Right ventricle myocardium inferior (tissue), 1 donor: Measurements from ENCODE around the gene CAMK2B. TPM values are rescaled to one million over a fixed set of nuclear protein-coding genes. Genes with fewer than 3 reads are reported as not detected.

ENCODE experiments used
- ATAC-seq: fragments of 200-7000 bp; cut with Tn5 transposase; one replicate; pipeline ENCODE4 v1.9.1; 2020; ENCODE audit warnings: mild to moderate bottlenecking, moderate library complexity
- DNase-seq: peaks from one replicate; pipeline ENCODE4 v3.0.0; 2021; ENCODE audit errors: missing footprints
- intact Hi-C: fragments of 100-400 bp; cut with DNase I; formaldehyde crosslinking; loops from one replicate; pipeline ENCODE4 v1.11.0; 2022
- total RNA-seq: library from RNA; stranded (reverse); fragmentation: NEBNext Ultra II Directional; extraction: Animal tissue kit (Norgen Biotek cat#: 25700); gene quantifications from one replicate; pipeline ENCODE4 v1.2.1, GENCODE V29; 2021
- donor health status: DM: no; HTN: yes; CAD: no; lungs with severe emphysema.

Gene CAMK2B
- total RNA-seq, 1 donor from 2014 or later, result 95.4 TPM

DNA sequence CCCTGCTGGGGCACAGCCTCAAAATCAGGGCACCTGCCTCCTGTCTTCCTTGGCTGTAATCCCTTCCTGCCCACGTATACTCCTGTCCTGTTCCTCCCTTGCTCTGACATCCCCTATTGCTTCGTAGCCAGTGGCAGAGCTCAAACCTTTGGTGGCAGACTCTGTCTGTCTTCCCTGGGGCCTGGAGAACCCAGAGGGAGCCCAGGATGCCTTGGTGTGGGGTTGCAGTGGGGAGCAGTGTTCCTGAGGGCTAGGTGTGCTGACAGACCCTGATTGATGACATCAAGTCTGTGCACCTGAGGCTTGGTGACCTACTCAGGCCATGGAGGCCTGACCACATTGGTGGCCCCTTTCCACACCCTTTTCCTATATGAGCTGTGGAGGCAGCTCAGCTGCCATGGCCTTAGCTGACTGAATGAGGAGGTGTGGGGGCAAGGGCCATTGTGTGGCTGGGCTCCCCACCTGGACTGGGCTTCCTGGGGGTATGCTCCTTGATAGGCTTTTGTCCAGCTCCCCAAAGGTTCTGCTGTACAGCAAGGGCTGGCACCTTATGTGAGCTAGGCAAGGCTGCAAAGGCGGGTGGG, 130.7 kb downstream of the CAMK2B start:
- intact Hi-C loops, result no loop called here
- DNase-seq (no peak), ATAC-seq (no peak)

DNA sequence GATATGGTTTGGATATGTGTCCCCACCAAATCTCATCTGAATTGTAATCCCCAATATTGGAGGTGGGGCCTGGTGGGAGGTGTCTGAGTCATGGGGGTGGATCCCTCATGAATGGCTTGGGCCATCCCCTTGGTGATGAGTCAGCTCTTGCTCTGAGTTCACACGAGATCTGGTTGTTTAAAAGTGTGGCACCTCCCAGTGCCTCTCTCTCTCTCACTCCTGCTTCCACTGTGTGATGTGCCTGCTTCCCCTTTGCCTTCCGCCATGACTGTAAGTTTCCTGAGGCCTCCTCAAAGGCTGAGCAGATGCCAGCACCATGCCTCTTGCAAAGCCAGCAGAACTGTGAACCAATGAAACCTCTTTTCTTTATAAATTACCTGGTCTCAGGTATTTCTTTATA, 131.3 kb downstream of the CAMK2B start:
- DNase-seq, result no peak
- ATAC-seq, result no peak
- intact Hi-C loops, result no loop called here

DNA sequence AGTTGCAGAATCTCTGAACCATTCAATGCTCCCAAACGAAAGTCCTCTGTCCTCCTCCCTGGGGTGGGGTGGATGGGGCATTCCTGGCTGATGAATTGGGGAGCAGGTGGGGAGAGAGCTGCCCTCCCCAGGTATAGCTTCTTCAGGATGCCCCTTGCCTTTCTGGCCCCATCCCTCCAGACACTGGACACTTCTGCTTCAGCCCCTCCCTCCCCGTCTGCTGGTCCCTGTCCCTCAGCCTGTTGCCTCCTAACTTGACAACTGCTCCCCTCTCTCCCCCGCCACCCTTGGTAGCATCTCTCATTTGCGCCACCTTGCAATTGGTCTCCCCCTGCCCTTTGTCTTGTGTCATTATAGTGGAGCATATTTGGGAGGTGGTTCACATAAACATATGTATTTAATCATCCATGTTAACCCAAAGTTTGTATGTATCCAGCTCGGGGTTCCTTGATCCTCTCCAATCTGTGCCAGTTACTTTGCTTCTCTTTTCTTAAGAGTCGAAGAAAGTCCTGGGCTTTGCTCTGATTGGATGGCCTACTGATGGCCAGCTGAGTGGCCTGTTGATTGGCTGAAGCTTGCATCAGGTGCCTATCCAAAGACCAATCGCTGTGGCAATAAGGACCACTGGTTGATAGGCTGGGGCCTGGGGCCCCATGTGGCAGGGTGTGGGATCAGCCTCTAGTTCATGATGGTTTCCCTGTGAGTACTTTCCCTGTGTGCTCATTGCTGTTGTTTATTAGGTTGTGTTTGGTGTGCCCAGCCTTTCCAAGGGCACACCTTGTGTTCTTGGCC, 132.2 kb downstream of the CAMK2B start:
- intact Hi-C loops, result no loop called here
- ATAC-seq (no peak), DNase-seq (no peak)

DNA sequence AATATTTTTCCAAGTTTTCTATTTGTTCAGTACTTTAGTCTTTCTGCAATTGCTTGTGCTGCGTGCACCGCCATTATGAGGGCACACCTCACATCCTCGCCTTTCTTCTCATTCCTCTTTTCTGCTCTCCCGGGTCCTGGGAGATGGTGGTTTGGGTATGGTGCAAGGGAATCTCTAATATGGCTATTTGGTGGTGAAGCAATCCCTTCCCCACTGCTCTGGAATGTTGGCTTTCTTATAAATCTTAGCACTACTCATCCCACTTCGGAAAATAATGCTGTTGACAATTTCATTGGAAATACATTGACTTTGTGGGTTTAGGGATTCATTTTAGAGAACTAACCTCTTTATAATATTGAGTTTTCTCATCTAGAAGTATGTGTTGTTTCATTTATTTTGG, 134.2 kb downstream of the CAMK2B start:
- intact Hi-C loops, result no loop called here
- ATAC-seq (no peak), DNase-seq (no peak)

DNA sequence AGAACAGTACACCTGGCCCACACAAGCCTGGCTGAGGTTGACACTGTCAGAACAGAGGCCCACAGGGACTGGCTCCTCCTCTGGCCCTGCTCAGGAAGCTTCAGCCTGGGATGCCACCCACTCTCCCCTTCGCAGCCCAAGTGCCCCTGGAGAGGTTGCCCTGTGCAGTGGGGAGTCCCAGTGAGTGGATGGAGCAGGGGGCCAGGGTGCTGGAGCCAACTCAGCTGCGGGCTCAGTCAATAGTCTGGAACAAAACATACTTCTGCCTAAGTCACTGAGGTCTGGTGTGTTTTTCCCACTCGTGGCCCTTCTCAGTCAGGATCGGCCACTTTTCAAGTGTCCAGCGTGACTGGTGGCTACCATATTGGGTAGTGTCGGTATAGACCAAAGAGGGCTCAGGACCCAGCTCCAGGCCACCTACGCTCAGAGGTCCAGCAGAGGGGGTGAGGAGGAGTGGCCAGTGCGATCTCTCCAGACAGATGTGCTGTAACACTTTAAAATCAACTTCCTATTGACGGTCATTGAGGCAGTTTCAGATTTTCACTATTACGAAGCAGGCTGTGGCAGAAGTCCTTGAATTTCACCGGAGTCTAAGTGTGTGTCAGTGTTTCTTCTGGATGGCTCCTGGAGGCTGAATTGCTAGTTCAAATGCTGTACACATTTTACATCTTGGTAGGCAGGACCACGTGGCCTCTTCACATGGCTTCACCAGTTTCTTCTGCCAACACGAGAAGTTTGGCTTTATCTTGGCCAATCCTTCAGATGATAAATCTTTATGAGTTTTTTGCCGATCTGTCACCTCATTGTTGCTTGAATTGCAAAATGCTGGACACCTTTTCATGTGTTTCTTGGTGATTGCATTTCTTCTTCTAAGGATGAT, 135.2 kb downstream of the CAMK2B start:
- DNase-seq (no peak), ATAC-seq (no peak)
- intact Hi-C loops, result no loop called here

DNA sequence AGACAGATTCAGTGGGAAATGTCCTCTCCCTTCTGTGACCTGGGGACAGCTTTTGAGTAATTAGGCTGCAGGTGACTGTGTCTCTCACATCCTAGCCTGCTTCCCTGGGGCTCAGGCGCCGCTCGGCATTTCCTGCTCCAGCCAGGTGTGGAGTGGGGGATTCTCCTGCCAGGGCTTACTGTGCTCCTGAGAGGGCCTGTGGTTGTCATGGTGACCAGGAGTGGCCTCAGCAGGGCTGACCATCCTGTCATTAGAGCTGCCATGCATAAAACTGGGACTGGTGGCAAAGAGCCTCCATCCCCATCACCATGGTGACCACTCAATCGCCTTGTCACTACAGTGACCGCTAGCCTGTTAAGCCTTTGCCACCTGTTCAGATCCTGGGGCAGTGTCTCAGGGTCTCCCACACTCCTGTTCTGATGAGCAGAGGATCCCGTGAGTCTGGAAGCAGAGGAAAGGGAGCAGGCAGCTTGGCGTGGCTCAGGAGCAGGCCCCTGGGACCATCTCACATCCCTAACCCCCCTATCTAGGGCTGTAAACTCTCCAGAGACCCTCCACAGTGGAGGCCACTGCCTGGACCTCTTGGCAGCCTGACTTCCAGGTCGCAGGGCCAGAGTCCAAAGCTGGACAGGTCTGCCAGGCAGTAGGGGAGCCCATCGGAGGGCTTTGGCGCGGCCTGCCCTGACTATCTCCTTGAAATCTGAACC, 136.0 kb downstream of the CAMK2B start, which contains the start of gene GCK:
GCK (minus strand) TSS at position 154 of the 707 bp plus-strand sequence. CDS start 486 bp downstream, outside the sequence.
- ATAC-seq (no peak), DNase-seq (no peak)
- intact Hi-C loops, result no loop called here

DNA sequence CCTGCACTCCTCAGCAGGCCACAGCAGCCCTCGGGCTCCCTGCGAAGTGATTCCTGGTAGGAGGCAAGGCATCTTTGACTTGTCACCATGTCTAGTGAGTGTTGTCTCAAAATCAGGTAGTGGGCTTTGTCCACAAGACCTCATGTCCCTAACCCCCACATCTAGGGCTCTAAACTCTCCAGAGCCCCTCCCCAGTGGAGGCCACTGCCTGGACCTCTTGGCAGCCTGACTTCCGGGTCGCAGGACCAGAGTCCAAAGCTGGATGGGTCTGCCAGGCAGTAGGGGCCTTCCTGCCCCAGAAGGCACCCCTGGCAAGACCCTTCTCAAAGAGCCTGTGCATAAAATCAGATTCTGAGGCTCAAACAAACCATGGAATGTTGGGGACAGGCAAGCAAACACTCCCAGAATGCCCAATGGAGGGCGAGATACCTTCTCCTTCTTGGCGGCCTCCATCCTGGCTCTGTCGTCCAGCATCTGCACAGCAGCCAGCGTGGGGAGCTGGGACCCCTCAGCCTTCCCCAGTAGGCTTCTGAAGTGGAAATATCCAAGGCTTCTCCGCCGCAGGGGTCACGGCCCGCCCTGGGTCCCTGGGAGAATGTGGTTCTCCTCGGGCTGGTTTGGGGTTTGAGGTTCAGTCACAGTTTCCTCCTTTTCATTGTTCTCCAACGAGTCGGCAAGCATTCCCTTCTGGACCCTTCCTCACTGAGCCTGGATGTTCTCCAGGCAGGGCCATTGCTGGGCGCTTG, 136.7 kb downstream of the CAMK2B start:
- intact Hi-C loops, result no loop called here
- no peak for DNase-seq
- ATAC-seq, result no peak

DNA sequence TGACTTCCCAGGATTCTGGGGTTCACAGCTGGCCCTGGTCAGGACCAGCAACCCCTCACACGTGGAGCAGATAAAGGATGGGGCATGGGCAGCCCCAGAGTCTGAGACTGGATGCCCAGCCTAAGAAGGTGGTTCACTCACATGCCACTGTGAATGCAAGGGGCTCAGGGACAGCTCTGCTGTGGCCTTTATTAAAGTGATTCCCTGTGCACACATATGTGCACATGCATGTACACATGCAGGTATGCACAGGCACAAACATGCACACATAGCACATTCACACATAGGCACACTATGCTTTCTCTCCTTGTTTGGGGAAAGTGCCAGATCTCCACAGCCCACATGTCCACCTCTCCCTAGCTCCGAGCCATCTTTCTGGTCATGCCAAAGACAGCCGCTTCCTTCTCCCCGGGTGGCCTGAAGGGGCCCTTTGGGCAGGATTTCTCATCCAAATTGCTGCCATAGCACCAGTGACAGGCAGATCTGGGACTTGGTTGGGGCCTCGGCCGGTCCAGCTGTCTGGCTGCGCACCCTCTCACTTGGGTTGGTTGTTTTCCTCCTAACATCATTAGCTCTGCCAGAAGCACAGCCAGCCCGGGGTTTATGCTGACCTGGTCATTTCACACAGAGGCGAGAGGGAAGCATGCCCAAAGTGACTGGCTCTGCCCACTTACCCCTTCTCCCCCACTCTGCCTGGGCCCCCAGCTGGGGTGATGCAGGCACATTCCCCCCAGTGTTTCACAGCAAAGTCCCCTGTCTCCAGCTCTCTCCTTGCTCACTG, 137.6 kb downstream of the CAMK2B start:
- DNase-seq (no peak), ATAC-seq (no peak)
- intact Hi-C loops, result no loop called here

DNA sequence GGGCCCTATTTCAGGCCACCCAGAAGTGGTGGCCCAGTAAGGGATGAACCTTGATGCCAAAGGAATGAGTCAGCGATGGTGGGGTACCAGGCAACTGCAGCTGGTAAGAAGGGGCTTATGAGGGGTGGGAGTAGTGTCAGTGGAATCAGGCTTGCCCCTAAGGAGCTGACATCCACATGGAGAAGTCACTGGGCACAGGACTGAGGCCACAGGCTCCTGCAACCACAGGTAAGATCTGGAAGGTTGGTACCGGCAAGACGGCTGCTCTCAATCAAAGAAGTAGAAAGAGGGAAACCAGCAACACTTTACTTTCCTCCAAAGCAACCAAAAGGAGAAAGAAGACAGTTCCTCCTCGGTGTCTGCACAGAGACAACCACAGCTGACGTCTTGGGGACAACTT, 138.7 kb downstream of the CAMK2B start:
- no peak for ATAC-seq
- intact Hi-C loops, result no loop called here
- no peak for DNase-seq

DNA sequence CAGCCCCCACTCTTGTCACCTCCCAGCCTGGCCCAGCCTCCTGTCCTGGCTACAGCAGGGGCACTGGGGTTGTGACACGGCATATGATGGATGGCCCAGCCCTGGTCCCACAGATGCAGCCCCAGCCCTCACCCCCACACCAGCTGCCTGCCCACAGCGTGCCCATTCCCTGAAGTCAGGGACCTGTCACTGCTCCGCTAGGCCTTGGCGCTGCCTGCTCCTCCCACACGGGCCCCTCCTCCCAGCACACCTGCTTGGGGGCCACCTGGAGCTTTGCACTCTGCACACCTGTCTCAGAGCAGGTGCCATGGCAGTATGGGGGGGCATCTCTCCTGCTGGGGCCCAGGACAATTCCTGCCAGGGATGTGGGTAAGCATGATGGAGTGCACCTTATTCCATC, 139.7 kb downstream of the CAMK2B start:
- ATAC-seq, result no peak
- intact Hi-C loops, result no loop called here
- no peak for DNase-seq

DNA sequence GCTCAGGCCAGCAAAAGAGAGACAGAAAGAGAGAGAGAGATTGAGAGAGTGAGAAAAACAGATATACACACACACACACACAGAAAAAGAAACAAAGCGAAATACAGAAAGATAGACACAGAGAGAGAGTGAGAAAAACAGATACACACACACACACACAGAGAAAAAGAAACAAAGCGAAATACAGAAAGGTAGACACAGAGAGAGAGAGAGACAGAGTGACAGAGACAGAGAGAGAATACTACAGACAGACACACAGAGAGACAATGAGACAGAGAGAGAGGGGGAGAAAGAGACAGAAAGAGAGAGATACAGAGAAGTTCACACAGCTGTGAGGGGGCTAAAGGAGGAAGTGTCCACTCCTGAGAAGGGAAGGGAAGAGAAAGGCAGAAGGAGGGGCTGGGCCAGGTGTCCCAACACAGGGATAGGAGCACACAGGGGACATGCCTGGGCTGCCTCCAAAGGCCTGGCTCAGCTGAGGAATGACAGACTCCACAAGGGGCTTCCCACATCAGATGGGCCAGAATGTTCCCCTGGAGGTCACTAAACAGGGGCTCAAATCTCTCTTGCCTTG, 140.4 kb downstream of the CAMK2B start:
- ATAC-seq (no peak), DNase-seq (no peak)
- intact Hi-C loops, result no loop called here

DNA sequence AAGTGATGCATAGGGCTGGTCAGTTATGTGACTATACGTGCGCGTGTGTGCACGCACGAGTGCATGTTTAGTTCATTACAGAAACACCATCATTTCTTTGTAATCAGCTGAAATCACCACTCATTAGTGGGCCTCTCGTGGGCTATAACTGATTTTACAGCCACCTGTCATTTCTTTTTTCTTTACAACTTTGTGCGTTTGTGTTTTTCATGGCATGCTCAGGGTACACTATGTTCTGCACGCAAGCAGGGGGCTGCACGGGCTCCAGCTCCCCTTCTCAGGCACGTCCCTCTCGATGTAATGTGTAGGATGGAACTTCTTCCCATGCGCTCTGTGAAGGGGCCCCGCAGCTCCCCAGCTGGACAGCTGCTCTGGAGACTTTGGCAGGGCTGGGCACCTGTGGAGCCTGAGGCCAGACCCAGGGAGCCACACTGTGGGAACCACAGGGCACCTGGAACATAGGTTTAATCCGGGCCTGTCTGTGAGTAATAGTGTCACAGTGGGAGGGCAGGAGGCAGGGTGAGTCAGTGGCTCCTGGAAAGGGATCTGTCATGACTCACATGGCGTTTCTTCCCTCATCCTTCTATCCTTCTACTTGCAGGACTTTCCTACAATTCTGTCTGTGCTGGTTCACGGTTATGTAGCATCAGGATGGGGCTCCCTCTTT, 141.1 kb downstream of the CAMK2B start:
- DNase-seq, result no peak
- intact Hi-C loops, result no loop called here
- ATAC-seq, result no peak

DNA sequence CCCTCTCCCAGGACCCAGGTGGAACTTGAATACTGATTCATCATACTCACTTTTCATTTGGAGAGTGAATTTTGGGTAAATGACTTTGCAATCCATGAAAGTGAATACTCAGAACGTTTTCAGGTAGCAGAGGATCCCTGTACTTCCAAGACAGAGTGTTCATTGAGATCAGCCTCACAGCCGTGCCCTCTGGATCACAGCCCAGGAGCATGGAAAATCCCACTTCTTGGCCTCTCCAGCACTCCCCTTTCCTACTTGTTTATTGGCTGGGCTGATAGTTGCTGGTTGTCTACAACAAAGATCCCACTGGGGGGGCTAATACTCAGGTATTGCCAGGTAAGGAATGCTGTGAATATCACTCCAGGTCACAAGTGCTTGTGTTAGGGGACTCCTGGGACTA, 142.0 kb downstream of the CAMK2B start:
- no peak for ATAC-seq
- DNase-seq, result no peak
- intact Hi-C loops, result no loop called here

DNA sequence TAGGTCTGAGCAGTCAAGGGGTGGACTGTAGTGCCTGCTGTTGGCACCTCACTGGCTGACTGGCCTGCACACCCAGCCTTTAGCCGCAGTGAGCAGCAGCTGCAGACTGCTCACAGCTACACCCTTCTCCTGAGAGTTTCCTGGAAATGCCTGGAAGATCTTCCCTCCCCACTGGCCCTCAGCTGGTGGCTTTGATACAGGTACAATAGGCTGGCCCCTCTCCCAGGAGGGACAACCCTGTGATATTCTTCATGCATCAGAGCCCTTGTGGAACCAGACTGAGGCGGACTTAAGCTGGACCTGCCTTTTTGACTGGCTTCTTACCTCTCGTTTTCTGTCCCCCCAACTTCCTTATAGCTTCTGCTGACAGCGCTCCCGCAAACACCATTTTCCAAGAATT, 142.6 kb downstream of the CAMK2B start:
- intact Hi-C loops, result no loop called here
- DNase-seq (no peak), ATAC-seq (no peak)

DNA sequence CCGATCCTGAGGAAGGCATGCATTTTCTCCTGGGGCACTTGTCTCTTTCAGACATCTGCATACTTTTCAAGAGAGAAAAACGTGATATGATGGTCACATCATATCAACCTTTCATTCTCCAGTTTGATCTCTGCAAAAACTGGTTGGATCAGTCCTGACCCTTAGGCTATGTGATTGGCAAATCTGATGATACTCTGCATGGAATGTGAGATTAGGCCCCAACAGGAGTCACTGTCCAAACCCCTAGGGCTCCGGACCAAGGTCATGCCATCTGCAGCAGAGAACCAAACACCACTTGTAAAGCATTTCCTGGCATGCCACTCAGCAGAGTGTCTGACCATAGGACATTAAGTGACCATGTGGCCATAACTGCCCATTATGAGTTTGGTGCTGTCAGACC, 144.8 kb downstream of the CAMK2B start:
- intact Hi-C loops, result no loop called here
- ATAC-seq, result no peak
- DNase-seq, result no peak

DNA sequence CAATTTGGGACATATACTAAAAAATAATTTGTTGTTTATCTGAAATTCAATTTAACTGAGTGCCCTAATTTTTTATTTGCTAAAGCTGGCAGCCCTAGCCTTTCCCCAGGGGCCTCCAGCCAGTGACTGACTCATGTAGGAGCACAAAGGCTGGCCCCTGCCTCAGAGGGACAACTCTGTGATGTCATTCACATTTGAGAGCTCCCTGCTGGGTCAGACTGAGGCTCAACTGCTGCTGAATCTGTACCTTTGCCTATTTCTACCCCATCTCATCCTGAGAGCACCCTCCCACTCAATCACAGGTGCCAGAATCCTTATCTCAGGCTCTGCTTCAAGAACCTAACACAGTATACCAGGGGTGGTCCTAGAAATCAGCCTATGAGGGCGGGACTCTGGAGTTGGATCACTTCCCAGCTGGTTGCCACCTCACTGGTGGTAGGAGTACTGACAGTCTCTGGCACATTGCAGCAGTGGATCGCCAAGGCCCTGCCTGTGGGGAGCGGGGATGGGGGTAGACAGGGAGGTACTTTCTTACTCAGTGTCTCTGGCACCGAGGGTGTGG, 147.7 kb downstream of the CAMK2B start:
- ATAC-seq, result peak; percentile 20
- no peak for DNase-seq
- intact Hi-C loops, result no loop called here

DNA sequence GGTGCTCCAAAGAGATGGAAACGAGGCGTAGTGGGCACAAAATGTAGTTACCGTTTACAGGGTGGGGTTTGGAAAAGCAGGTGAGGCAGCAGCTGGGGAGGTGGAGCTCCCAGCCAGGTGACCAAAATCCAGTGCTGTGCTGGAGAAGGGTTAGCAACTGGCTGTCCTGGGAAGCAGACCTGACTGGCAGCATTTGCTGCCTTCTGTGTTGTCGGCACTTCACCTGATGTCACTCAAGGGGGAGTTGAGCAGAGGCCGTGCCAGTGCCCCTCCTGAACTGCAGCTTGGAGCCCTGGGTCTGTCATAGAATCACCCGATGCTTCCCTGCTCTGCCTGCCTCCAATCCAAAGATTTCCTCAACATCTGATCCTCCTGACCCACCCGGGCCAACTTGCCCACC, 148.9 kb downstream of the CAMK2B start:
- ATAC-seq (no peak), DNase-seq (no peak)
- intact Hi-C loops, result no loop called here
